ENCODE data around the gene PRM2.

The PRM2 gene

GRCh38 chr16:11272921-11273720 lies 3.2 kb downstream of the PRM2 start, which contains the start of gene PRM3:
Gene PRM3 (minus strand): TSS chr16:11273629. CDS start chr16:11273595, 34 bp downstream.
- H3K4me1 ChIP-seq (ENCODE audit: control insufficient read depth, insufficient read depth, low read length, poor library complexity, severe bottlenecking), result no peaks in the 10 kb centered on the region
- no peaks in the 10 kb centered on the region for H3K9me3 ChIP-seq (ENCODE audit: control insufficient read depth, low read length)
- H3K36me3 ChIP-seq (ENCODE audit: control insufficient read depth, insufficient read depth, low read length), result no peaks in the 10 kb centered on the region
- no peak within 1 kb of the TSS for H3K4me3 ChIP-seq (ENCODE audit: insufficient read depth, low read depth, low read length, poor library complexity, severe bottlenecking)
- DNase-seq, result no peak
- no peak within 1 kb of the TSS for H3K27ac ChIP-seq (ENCODE audit: insufficient read depth, low read length, poor library complexity, severe bottlenecking)
- no peaks in the 10 kb centered on the region for H3K27me3 ChIP-seq (replicated peaks; ENCODE audit: control insufficient read depth, insufficient read depth, low read length, poor library complexity, severe bottlenecking)

- Histone ChIP-seq H3K36me3 (ENCODE audit: control insufficient read depth, insufficient read depth, low read length) (no peaks in the 10 kb centered on the region), H3K4me1 (ENCODE audit: control insufficient read depth, insufficient read depth, low read length, poor library complexity, severe bottlenecking) (no peaks in the 10 kb centered on the region), H3K27me3 (replicated peaks; ENCODE audit: control insufficient read depth, insufficient read depth, low read length, poor library complexity, severe bottlenecking) (no peaks in the 10 kb centered on the region), H3K4me3 (ENCODE audit: insufficient read depth, low read depth, low read length, poor library complexity, severe bottlenecking) (no peak overlapping the region), H3K27ac (ENCODE audit: insufficient read depth, low read length, poor library complexity, severe bottlenecking) (no peak overlapping the region), H3K9me3 (ENCODE audit: control insufficient read depth, low read length) (no peaks in the 10 kb centered on the region)
- DNase-seq, result no peak
Observed at GRCh38 chr16:11272484-11272883, 3.8 kb downstream of the PRM2 start.

- no peak overlapping the region for H3K4me3 ChIP-seq (ENCODE audit: insufficient read depth, low read depth, low read length, poor library complexity, severe bottlenecking)
Observed at GRCh38 chr16:11271610-11272009, 4.7 kb downstream of the PRM2 start.

GRCh38 chr16:11270602-11271162 lies 5.6 kb downstream of the PRM2 start:
- Histone ChIP-seq H3K27ac (ENCODE audit: insufficient read depth, low read length, poor library complexity, severe bottlenecking) (no peak overlapping the region), H3K9me3 (ENCODE audit: control insufficient read depth, low read length) (no peaks in the 10 kb centered on the region), H3K4me1 (ENCODE audit: control insufficient read depth, insufficient read depth, low read length, poor library complexity, severe bottlenecking) (no peaks in the 10 kb centered on the region), H3K27me3 (replicated peaks; ENCODE audit: control insufficient read depth, insufficient read depth, low read length, poor library complexity, severe bottlenecking) (no peaks in the 10 kb centered on the region), H3K36me3 (ENCODE audit: control insufficient read depth, insufficient read depth, low read length) (no peaks in the 10 kb centered on the region), H3K4me3 (ENCODE audit: insufficient read depth, low read depth, low read length, poor library complexity, severe bottlenecking) (no peak overlapping the region)
- DNase-seq, result no peak

More at GRCh38 chr16:11271610-11272009, 4.7 kb downstream of the PRM2 start:
- Histone ChIP-seq H3K27me3 (replicated peaks; ENCODE audit: control insufficient read depth, insufficient read depth, low read length, poor library complexity, severe bottlenecking) (no peaks in the 10 kb centered on the region), H3K4me1 (ENCODE audit: control insufficient read depth, insufficient read depth, low read length, poor library complexity, severe bottlenecking) (no peaks in the 10 kb centered on the region), H3K36me3 (ENCODE audit: control insufficient read depth, insufficient read depth, low read length) (no peaks in the 10 kb centered on the region), H3K27ac (ENCODE audit: insufficient read depth, low read length, poor library complexity, severe bottlenecking) (no peak overlapping the region), H3K9me3 (ENCODE audit: control insufficient read depth, low read length) (no peaks in the 10 kb centered on the region)
- no peak for DNase-seq

GRCh38 chr16:11268921-11269375 lies 7.3 kb downstream of the PRM2 start, which contains the start of gene TNP2:
Gene TNP2 (minus strand): TSS chr16:11269325. CDS start chr16:11269262, 63 bp downstream.
- Histone ChIP-seq H3K4me3 (ENCODE audit: insufficient read depth, low read depth, low read length, poor library complexity, severe bottlenecking) (no peak within 1 kb of the TSS), H3K27ac (ENCODE audit: insufficient read depth, low read length, poor library complexity, severe bottlenecking) (no peak within 1 kb of the TSS), H3K4me1 (ENCODE audit: control insufficient read depth, insufficient read depth, low read length, poor library complexity, severe bottlenecking) (peaks cover 5% of the 10 kb centered on the region), H3K27me3 (replicated peaks; ENCODE audit: control insufficient read depth, insufficient read depth, low read length, poor library complexity, severe bottlenecking) (no peaks in the 10 kb centered on the region), H3K36me3 (ENCODE audit: control insufficient read depth, insufficient read depth, low read length) (no peaks in the 10 kb centered on the region), H3K9me3 (ENCODE audit: control insufficient read depth, low read length) (no peaks in the 10 kb centered on the region)
- no peak for DNase-seq

GRCh38 chr16:11265124-11265523 lies 11.2 kb downstream of the PRM2 start:
- no peak for DNase-seq
- Histone ChIP-seq H3K27me3 (replicated peaks; ENCODE audit: control insufficient read depth, insufficient read depth, low read length, poor library complexity, severe bottlenecking) (no peaks in the 10 kb centered on the region), H3K4me3 (ENCODE audit: insufficient read depth, low read depth, low read length, poor library complexity, severe bottlenecking) (no peak overlapping the region), H3K27ac (ENCODE audit: insufficient read depth, low read length, poor library complexity, severe bottlenecking) (no peak overlapping the region), H3K4me1 (ENCODE audit: control insufficient read depth, insufficient read depth, low read length, poor library complexity, severe bottlenecking) (peaks cover 16% of the 10 kb centered on the region), H3K36me3 (ENCODE audit: control insufficient read depth, insufficient read depth, low read length) (no peaks in the 10 kb centered on the region), H3K9me3 (ENCODE audit: control insufficient read depth, low read length) (no peaks in the 10 kb centered on the region)

GRCh38 chr16:11264155-11264832 lies 12.0 kb downstream of the PRM2 start:
- H3K36me3 ChIP-seq (ENCODE audit: control insufficient read depth, insufficient read depth, low read length), result no peaks in the 10 kb centered on the region
- no peak overlapping the region for H3K27ac ChIP-seq (ENCODE audit: insufficient read depth, low read length, poor library complexity, severe bottlenecking)
- H3K9me3 ChIP-seq (ENCODE audit: control insufficient read depth, low read length), result no peaks in the 10 kb centered on the region
- H3K4me1 ChIP-seq (ENCODE audit: control insufficient read depth, insufficient read depth, low read length, poor library complexity, severe bottlenecking), result peaks cover 16% of the 10 kb centered on the region
- no peak for DNase-seq
- no peaks in the 10 kb centered on the region for H3K27me3 ChIP-seq (replicated peaks; ENCODE audit: control insufficient read depth, insufficient read depth, low read length, poor library complexity, severe bottlenecking)
- no peak overlapping the region for H3K4me3 ChIP-seq (ENCODE audit: insufficient read depth, low read depth, low read length, poor library complexity, severe bottlenecking)

- Histone ChIP-seq H3K27ac (ENCODE audit: insufficient read depth, low read length, poor library complexity, severe bottlenecking) (no peak overlapping the region), H3K27me3 (replicated peaks; ENCODE audit: control insufficient read depth, insufficient read depth, low read length, poor library complexity, severe bottlenecking) (no peaks in the 10 kb centered on the region), H3K36me3 (ENCODE audit: control insufficient read depth, insufficient read depth, low read length) (no peaks in the 10 kb centered on the region), H3K9me3 (ENCODE audit: control insufficient read depth, low read length) (no peaks in the 10 kb centered on the region), H3K4me1 (ENCODE audit: control insufficient read depth, insufficient read depth, low read length, poor library complexity, severe bottlenecking) (peaks cover 20% of the 10 kb centered on the region), H3K4me3 (ENCODE audit: insufficient read depth, low read depth, low read length, poor library complexity, severe bottlenecking) (no peak overlapping the region)
- peak in 1 of 3 donors; percentile 8 for DNase-seq
Observed at GRCh38 chr16:11263737-11264136, 12.5 kb downstream of the PRM2 start.

GRCh38 chr16:11262915-11263314 lies 13.4 kb downstream of the PRM2 start:
- Histone ChIP-seq H3K36me3 (ENCODE audit: control insufficient read depth, insufficient read depth, low read length) (no peaks in the 10 kb centered on the region), H3K9me3 (ENCODE audit: control insufficient read depth, low read length) (no peaks in the 10 kb centered on the region), H3K4me3 (ENCODE audit: insufficient read depth, low read depth, low read length, poor library complexity, severe bottlenecking) (no peak overlapping the region), H3K27ac (ENCODE audit: insufficient read depth, low read length, poor library complexity, severe bottlenecking) (no peak overlapping the region), H3K27me3 (replicated peaks; ENCODE audit: control insufficient read depth, insufficient read depth, low read length, poor library complexity, severe bottlenecking) (no peaks in the 10 kb centered on the region), H3K4me1 (ENCODE audit: control insufficient read depth, insufficient read depth, low read length, poor library complexity, severe bottlenecking) (peaks cover 28% of the 10 kb centered on the region)
- no peak for DNase-seq

GRCh38 chr16:11260596-11260966 lies 15.7 kb downstream of the PRM2 start:
- H3K4me3 ChIP-seq (ENCODE audit: insufficient read depth, low read depth, low read length, poor library complexity, severe bottlenecking), result no peak overlapping the region
- no peak for DNase-seq
- H3K4me1 ChIP-seq (ENCODE audit: control insufficient read depth, insufficient read depth, low read length, poor library complexity, severe bottlenecking), result peaks cover 42% of the 10 kb centered on the region
- no peaks in the 10 kb centered on the region for H3K9me3 ChIP-seq (ENCODE audit: control insufficient read depth, low read length)
- no peaks in the 10 kb centered on the region for H3K27me3 ChIP-seq (replicated peaks; ENCODE audit: control insufficient read depth, insufficient read depth, low read length, poor library complexity, severe bottlenecking)
- no peak overlapping the region for H3K27ac ChIP-seq (ENCODE audit: insufficient read depth, low read length, poor library complexity, severe bottlenecking)
- no peaks in the 10 kb centered on the region for H3K36me3 ChIP-seq (ENCODE audit: control insufficient read depth, insufficient read depth, low read length)
